ENCODE measurements around the gene RFC2. TPM values are rescaled to one million over a fixed set of nuclear protein-coding genes. Genes with fewer than 3 reads are reported as not detected.

RFC2 gene
- polyA plus RNA-seq, 1 of the 3 experiments (the other 2 are of a cell fraction) = 31.2 TPM

GRCh38 chr7:74221713-74222112, 32.5 kb downstream of the RFC2 start:
- H3K9me3 ChIP-seq = no peaks in the 10 kb centered on the region
- H3K9ac ChIP-seq = no peak overlapping the region
- no peaks in the 10 kb centered on the region for H4K20me1 ChIP-seq (ENCODE audit: insufficient read depth)
- H3K36me3 ChIP-seq (replicated peaks in 1 of 2; ENCODE audit: control insufficient read depth in 1 of 2, insufficient read depth in 2 of 2, low read length in 1 of 2) = peaks cover 0 to 10% of the 10 kb centered on the region in 2 experiments
- no peak overlapping the region for H3K27ac ChIP-seq (ENCODE audit: low read depth in 2 of 2, low read length in 1 of 2)
- ChIA-PET CTCF (interaction anchor here (3.1 to 4.4 kb wide), 2 partner anchors 15 to 180 kb away, joined by 17 to 46 read pairs; no protein-coding TSS in a partner anchor), POLR2A (no interaction called here)
- TF ChIP-seq MXI1 (IDR thresholded peaks at IDR 0.05; ENCODE audit: low read depth, low read length) (no peak), FOSL2 (IDR thresholded peaks at IDR 0.05; ENCODE audit: borderline replicate concordance, low read depth) (no peak), FOXJ3 (CRISPR knock-in tag; IDR thresholded peaks at IDR 0.05) (no peak), IRF3 (IDR thresholded peaks at IDR 0.05; ENCODE audit: low read depth, low read length) (no peak), GATA2 (CRISPR knock-in tag; IDR thresholded peaks at IDR 0.05) (no peak), RCOR1 (IDR thresholded peaks at IDR 0.05; ENCODE audit: low read length) (no peak), MAX (IDR thresholded peaks at IDR 0.05; ENCODE audit: low read depth) (no peak), YY1 (IDR thresholded peaks at IDR 0.05; ENCODE audit: low read depth) (no peak), POLR2AphosphoS5 (IDR thresholded peaks at IDR 0.05; ENCODE audit: low read depth, low read length) (no peak), NFIC (IDR thresholded peaks at IDR 0.05; ENCODE audit: borderline replicate concordance) (no peak), PBX3 (IDR thresholded peaks at IDR 0.05) (no peak), USF1 (IDR thresholded peaks at IDR 0.05; ENCODE audit: borderline replicate concordance, low read depth) (no peak), FOXM1 (IDR thresholded peaks at IDR 0.05; ENCODE audit: low read depth) (no peak), JUND (IDR thresholded peaks at IDR 0.05) (no peak), MEF2A (IDR thresholded peaks at IDR 0.05; ENCODE audit: borderline replicate concordance, low read depth) (no peak), RXRA (IDR thresholded peaks at IDR 0.05; ENCODE audit: borderline replicate concordance, low read depth) (no peak), NRF1 (IDR thresholded peaks at IDR 0.05; ENCODE audit: low read depth, low read length) (no peak), RAD21 (IDR thresholded peaks at IDR 0.05; ENCODE audit: low read length) (no peak)
- H3K79me2 ChIP-seq (ENCODE audit: insufficient read depth) = no peaks in the 10 kb centered on the region
- no peaks in the 10 kb centered on the region for H3K4me1 ChIP-seq (ENCODE audit: control insufficient read depth in 1 of 2, insufficient read depth in 2 of 2, low read depth in 1 of 2, low read length in 1 of 2)
- no peak overlapping the region for H3K4me3 ChIP-seq (ENCODE audit: low read depth in 2 of 2, low read length in 1 of 2)
- no peak overlapping the region for H2AFZ ChIP-seq (ENCODE audit: low read depth)
- no peak overlapping the region for H3K4me2 ChIP-seq
- 93% methylated on average over 11 of the region's 11 CpGs for WGBS (ENCODE audit: low lambda C conversion rate)
- H3K27me3 ChIP-seq (ENCODE audit: insufficient read depth) = no peaks in the 10 kb centered on the region
- peaks cover 13% of the 10 kb centered on the region for H3F3A ChIP-seq (replicated peaks; ENCODE audit: insufficient read depth)
- no peaks in the 10 kb centered on the region for H3K9me2 ChIP-seq
- no peak for DNase-seq
